ENCODE results near the gene ZNF697.

Gene ZNF697

GRCh38 chr1:119660253-119661083 lies 12.4 kb upstream of the ZNF697 start:
- no peak for DNase-seq

GRCh38 chr1:119659628-119660027 lies 11.6 kb upstream of the ZNF697 start:
- no peak for DNase-seq

GRCh38 chr1:119656410-119656955 lies 8.4 kb upstream of the ZNF697 start:
- DNase-seq, result no peak

GRCh38 chr1:119655154-119655553 lies 7.1 kb upstream of the ZNF697 start:
- no peak for DNase-seq

GRCh38 chr1:119653839-119654170 lies 5.7 kb upstream of the ZNF697 start:
- DNase-seq, result no peak

GRCh38 chr1:119653135-119653838 lies 5.2 kb upstream of the ZNF697 start:
- no peak for DNase-seq

- no peak for DNase-seq
These were observed 4.5 kb upstream of the ZNF697 start for GRCh38 chr1:119652587-119652986.

- DNase-seq, result no peak
These were observed 3.6 kb upstream of the ZNF697 start for GRCh38 chr1:119651641-119652040.

- DNase-seq, result no peak
These were observed 3.1 kb upstream of the ZNF697 start for GRCh38 chr1:119651133-119651532.

- DNase-seq, result no peak
These were observed 546 bp upstream of the ZNF697 start for GRCh38 chr1:119648620-119649004.

- no peak for DNase-seq
These were observed 785 bp downstream of the ZNF697 start for GRCh38 chr1:119647228-119647733.

GRCh38 chr1:119646521-119647227 lies 1.4 kb downstream of the ZNF697 start:
- DNase-seq, result no peak

GRCh38 chr1:119639109-119639508 lies 9.0 kb downstream of the ZNF697 start:
- no peak for DNase-seq

- no peak for DNase-seq
These were observed 10.4 kb downstream of the ZNF697 start for GRCh38 chr1:119637710-119638109.

GRCh38 chr1:119636491-119637089 lies 11.5 kb downstream of the ZNF697 start:
- DNase-seq, result no peak

- no peak for DNase-seq
These were observed 12.2 kb downstream of the ZNF697 start for GRCh38 chr1:119635811-119636390.

- DNase-seq, result no peak
These were observed 14.1 kb downstream of the ZNF697 start for GRCh38 chr1:119634016-119634415.

GRCh38 chr1:119633575-119633974 lies 14.5 kb downstream of the ZNF697 start:
- DNase-seq, result no peak

- no peak for DNase-seq
These were observed 15.2 kb downstream of the ZNF697 start for GRCh38 chr1:119632841-119633240.

GRCh38 chr1:119632103-119632490 lies 16.0 kb downstream of the ZNF697 start:
- no peak for DNase-seq

GRCh38 chr1:119631433-119632102 lies 16.5 kb downstream of the ZNF697 start:
- no peak for DNase-seq

- DNase-seq, result no peak
These were observed 17.0 kb downstream of the ZNF697 start for GRCh38 chr1:119631086-119631432.
